Stimulated activated naive CD8-positive, alpha-beta T cell treated with anti-CD3 and anti-CD28 coated beads, Interleukin-15, Interleukin-2, amounts not matched to agents 100 U/mL and 50 U/mL, for 24 hours (primary cell): ENCODE results near the gene REEP6.
"Not testable (repeated sequence)": the region's sequence is repeated elsewhere in the genome, so short reads cannot be mapped to it uniquely, and the experiment has no call there.

Experiments
- ATAC-seq: fragments of 150-1000 bp; cut with Tn5 transposase; one replicate; pipeline ENCODE4 v1.10.0; 2021
- DNase-seq: peaks from one replicate; pipeline ENCODE4 v3.0.0; 2021

The REEP6 gene

DNA sequence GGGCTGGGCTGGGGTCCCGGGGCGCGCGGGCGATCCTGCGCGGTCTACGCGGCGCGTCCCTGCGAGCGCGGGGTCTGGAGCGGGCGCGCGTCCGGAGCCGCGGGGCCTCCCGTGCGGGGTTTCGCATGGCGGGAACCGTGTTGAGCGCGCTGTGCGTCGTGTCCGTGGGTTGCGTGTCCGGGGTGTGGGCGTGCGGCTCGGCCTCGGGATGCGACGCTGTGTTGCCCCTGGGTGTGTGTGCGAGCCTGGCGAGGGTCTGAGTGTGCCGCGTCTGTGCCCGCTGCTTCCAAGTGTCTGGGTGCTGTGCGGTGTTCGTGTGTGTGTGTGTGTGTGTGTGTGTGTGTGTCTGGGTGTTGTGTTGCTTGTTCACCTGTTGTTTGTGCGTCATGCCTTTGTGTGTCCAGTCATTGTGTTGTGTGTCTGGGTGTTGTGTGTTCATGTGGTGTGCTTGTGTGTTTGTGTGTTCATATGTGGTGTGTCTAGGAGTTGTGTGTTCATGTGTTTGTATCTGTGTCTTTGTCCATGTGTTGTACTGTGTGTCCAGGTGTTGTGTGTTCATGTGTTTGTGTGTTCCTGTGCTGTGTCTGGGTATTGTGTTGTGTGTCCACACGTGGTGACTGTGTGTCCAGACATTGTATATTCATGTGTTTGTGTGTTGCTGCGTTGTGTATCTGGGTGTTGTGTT is 33.4 kb downstream of the REEP6 start:
- no peak for ATAC-seq

DNA sequence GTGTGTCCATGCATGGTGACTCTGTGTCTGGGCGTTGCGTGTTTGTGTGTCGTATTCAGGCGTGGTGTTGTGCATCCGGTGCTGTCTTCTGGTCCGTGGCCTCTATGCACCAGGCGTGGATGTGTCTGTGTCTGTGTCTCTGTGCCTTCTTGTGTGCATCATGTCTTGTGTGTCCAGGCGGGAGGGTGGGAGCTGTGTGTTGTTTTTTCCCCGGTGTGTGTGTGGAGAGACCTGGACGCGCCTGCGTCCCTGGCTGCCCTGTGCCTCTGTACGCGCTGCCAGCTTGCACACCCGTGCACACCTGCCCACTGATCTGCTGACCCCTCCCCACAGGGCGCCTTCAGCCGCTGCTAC is 34.0 kb downstream of the REEP6 start:
- ATAC-seq (no peak), DNase-seq (no peak)

More for the DNA sequence above, 33.4 kb downstream of the REEP6 start:
- no peak for DNase-seq

DNA sequence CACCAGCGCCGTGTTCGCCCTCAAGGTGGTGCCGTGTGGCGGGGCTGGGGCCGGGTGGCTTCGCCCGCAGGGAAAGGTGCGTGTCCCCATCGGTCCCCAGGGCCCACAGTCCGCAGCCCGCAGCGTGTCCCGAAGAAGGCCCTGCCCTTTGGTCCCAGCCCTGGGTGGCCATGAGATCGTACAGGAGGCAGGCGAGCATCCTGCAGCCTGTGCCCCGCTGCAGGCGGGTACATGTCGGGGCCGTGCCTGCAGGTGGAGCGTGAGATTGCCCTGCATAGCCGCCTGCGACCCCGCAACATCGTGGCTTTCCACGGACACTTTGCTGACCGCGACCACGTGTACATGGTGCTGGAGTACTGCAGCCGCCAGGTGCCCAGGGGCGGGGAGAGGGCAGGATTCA is 34.4 kb downstream of the REEP6 start:
- ATAC-seq (no peak), DNase-seq (no peak)

DNA sequence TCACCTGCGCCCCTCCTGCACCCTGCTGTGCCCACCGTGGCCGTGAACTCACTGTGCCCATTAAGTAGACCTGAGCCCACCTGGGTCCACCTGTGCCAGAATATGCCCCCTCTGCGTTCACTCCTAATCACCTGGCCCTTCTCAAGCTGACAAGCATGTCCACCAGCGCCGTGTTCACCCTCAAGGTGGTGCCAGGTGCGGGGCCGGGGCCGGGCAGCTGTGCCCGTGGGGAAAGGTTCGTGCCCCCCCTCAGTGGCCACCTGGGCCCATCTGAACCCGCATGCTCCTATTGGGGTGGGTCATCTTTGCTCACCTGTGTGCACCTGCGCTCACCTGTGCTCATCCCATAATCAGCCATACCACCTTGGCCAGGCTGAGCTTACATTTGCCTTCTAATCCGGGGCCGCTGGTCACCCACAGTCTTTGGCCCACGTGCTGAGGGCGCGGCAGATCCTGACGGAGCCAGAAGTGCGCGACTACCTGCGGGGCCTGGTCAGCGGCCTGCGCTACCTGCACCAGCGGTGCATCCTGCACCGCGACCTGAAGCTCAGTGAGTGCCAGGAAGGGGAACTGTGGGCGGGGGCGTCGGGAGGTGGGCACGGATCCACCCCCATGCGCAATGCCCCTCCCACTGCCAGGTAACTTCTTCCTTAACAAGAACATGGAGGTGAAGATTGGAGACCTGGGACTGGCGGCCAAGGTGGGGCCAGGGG is 35.2 kb downstream of the REEP6 start:
- ATAC-seq (no peak), DNase-seq (no peak)

DNA sequence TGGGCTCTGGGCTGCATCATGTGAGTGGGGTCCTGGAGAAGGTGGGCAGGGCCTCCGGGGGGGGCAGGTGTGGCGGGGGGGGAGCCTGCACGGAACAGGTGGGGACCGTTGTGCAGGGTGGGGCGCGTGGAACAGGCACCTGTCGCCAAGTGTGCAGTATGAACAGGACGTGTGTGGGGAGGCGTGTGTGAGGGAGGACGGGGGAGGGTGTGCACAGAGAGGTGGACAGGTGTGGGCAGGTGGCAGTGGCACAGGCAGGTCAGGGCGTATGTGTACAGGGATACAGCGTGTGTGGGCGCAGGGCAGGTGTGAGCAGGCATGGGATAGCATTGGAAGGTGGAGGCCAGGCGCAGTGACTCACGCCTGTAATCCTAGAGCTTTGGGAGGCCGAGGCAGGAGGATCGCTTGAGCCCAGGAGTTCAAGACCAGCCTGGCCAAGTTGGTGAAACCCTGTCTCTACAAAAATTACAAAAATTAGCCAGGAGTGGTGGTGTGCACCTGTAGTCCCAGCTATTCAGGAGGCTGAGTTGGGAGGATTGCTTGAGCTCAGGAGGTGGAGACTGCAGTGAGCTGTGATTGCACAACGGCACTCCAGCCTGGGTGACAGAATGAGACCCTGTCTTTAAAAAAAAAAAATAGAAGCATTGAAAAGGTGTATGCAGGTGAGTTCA is 36.1 kb downstream of the REEP6 start:
- DNase-seq (no peak), ATAC-seq (no peak)

DNA sequence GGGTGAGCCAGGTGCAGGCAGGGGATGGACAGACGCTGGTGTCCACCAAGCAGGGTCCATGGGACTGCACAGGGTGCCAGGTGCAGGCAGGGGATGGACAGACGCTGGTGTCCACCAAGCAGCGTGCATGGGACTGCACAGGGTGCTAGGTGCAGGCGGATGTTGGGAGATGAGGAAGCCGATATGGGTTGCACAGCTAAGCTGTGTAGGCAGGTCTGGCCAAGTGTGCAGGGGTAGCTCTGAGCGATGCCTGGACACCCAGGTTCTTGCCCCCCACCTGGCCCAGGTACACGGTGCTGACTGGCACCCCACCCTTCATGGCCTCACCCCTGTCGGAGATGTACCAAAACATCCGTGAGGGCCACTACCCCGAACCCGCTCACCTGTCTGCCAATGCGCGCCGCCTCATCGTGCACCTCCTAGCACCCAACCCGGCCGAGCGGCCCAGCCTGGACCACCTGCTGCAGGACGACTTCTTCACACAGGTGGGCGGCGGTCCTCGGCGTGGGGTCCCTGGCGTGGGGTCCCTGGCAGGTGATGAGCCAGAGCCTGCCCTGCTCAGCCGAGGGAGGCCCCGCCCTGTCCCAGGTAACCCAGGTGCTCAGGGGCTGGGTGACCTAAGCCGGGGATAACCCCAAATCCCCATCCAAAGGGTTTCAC is 36.8 kb downstream of the REEP6 start:
- ATAC-seq (no peak), DNase-seq (no peak)

DNA sequence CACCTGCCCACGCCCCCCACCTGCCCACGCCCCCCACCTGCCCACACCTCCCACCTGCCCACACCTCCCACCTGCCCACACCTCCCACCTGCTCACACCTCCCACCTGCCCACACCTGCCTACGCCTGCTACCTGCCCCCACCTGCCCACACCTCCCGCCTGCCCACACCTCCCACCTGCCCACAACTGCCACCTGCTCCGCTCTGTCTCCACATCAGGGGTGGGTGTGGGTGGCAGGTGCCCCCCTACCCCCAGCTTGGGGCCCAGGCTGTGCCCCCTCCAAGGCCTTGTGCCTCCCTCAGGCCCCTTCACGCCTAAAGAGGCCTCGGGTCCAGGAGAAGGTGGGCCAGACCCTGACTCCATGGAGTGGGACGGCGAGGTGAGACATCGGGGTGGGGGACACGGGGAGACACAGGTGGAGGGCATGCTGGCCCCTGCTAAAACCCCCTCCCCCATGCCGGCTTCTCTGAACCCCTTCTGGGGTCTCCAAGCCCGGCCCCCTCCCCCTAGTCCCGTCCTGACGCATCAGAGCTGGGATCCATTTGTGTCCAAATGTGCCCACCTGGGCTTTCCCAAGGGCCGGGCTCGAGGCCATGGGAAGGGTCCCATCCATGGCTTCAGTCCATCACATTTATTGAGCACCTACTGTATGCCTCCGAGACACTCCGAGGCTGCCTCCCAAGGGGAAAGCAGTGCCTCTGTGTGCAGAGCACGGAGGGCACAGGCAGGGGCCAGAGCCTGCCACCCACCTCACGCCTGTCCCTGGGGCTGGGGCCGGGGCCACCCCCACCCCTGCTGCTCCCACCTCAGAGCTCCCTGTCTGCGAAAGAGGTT is 37.8 kb downstream of the REEP6 start:
- no peak for ATAC-seq
- no peak for DNase-seq

DNA sequence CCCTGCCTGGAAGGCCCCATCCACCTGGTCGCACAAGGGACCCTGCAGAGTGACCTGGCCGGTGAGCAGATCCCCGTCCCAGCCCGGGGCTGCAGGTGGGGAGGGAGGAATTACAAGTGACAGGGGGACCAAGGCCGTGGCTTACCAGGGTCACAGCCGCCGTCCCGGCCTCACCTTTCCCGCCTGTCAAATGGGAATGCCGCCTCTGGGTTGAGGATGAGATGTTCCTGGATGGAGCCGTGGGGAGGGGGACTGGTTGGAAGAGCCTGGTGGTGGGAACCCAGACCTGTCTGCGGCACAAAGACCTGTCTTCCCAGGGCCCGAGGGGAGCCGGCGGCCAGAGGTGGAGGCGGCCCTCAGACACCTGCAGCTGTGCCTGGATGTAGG is 38.4 kb downstream of the REEP6 start:
- ATAC-seq (no peak), DNase-seq (no peak)

DNA sequence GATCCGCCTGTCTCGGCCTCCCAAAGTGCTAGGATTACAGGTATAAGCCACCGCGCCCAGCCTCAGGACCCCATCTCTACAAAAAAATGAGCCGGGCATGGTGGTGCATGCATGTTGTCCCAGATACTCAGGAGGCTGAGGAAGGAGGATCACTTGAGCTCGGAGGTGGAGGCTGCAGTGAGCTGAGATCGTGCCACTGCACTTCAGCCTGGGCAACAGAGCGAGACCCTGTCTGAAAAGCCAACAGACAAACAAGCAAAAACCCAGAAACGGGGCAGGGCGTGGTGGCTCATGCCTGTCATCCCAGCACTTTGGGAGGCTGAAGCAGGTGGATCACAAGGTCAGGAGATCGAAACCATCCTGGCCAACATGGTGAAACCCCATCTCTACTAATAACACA is 39.9 kb downstream of the REEP6 start:
- ATAC-seq, DNase-seq: not testable (repeated sequence)

DNA sequence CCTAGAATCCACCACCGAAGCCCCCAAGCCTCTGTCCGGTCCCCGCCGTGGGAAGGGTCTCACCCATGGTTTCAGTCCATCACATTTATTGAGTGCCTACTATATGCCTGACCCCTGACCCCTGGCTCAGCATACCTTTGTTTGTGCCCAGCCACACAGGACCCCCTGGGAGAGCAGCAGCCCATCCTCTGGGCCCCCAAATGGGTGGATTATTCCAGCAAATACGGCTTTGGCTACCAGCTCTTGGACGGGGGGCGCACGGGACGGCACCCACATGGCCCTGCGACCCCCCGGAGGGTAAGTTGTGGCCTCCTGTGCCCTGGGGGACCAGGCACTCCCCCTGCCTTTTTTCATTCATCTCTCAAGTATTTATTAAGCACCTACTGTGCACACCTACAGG is 40.6 kb downstream of the REEP6 start:
- no peak for DNase-seq
- ATAC-seq: no peak

DNA sequence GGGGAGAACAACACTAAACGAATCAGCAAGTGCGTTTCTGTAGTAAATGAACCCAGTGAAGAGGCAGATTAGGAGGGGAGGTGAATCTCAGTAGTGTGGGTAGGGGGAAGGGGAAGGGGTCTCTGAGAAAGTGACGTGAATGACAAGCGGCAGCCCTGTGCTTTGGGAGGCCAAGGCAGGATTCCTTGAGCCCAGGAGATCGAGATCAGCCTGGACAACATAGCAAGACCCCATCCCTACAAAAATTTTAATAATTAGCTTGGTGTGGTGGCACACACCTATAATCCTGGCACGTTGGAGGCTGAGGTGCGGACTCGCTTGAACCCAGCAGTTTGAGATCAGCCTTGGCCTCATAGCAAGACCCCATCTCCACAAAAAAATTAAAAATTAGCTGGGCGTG is 41.0 kb downstream of the REEP6 start:
- DNase-seq: no peak
- no peak for ATAC-seq

DNA sequence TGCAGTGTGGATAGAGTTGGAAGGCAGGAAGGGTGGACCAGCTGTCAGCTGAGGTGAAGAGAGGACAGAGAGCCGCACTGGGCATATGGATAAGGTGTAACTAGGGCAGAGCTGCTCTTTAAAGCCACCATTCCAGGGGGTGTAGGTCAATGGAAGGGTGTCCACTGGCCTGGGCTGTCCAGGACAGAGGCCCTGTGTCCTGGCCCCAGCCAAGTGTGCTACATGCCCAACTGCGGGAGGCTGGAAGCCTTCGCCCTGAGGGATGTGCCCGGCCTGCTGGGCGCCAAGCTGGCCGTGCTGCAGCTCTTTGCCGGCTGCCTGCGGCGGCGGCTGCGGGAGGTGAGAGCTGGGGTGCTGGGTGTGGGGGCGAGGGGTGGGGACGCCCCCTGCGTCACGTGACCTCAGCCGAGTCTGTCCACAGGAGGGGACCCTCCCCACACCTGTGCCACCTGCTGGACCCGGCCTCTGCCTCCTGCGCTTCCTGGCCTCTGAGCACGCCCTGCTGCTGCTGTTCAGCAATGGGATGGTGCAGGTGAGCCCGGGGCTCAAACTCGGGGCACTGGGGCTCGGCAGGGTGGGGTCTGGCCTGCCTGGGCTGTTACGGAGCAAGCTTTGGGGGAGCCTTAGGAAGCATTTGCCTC is 42.6 kb downstream of the REEP6 start:
- no peak for DNase-seq
- ATAC-seq: no peak

DNA sequence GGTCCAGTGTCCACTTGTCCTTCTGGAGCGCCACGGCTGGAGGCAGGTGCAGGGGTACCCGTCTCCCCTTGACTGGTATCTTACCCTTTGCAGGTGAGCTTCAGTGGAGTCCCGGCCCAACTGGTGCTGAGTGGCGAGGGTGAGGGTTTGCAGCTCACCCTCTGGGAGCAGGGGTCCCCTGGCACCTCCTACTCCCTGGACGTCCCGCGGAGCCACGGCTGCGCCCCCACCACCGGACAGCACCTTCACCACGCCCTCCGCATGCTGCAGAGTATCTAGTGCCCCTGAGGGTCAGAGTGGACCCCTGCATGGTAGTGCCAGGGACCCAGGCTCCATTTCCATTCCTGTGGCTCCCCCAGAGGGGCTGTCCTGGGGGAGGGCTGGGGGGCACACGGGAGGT is 44.0 kb downstream of the REEP6 start:
- ATAC-seq (no peak), DNase-seq (no peak)

DNA sequence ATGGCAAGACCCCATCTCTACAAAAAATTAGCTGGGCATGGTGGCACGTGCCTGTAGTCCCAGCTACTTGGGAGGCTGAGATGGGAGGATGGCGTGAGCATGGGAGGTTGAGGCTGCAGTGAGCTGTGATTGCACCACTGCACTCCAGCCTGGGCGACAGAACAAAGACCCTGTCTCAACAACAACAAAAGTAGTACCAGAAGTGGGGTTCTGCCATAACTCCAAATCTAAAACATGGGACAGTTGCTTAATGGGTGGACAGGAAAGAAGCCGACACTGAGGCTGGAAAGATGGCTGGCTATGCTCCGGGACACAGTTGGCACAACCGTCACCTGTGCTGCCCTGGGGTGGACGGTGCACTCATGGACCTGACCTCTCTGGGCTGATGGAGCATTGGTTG is 44.7 kb downstream of the REEP6 start:
- DNase-seq, ATAC-seq: not testable (repeated sequence)

DNA sequence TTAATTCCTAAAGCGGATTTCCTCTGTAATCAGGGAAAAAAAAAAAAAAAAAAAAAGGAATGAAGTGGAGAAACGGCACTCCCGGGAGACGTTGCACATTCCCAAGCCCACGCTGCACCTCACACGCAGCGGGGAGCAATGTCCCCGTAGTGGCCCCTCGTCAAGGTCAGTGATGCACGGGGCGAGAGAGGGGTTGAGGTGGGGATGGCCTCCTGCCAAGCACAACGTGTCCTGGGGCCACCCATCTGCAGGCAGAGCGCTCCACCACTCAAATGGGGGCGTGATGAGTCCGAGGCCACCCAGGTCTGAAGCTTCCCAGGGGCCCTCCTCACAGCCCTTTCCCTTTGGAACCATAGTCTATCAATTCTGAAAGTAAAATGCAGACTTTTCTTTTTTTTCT is 48.0 kb downstream of the REEP6 start:
- no peak for ATAC-seq
- DNase-seq: no peak

DNA sequence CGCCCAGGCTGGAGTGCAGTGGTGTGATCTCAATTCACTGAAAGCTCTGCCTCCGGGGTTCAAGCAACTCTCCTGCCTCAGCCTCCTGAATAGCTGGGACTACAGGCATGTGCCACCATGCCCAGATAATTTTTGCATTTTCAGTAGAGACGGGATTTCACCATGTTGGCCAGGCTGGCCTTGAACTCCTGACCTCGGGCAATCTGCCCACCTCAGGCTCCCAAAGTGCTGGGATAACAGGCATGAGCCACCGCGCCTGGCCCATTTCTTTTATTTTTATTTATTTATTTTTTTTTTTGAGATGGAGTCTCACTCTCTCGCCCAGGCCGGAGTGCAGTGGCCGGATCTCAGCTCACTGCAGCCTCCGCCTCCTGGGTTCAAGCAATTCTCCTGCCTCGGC is 48.8 kb downstream of the REEP6 start:
- ATAC-seq, DNase-seq: not testable (repeated sequence)

DNA sequence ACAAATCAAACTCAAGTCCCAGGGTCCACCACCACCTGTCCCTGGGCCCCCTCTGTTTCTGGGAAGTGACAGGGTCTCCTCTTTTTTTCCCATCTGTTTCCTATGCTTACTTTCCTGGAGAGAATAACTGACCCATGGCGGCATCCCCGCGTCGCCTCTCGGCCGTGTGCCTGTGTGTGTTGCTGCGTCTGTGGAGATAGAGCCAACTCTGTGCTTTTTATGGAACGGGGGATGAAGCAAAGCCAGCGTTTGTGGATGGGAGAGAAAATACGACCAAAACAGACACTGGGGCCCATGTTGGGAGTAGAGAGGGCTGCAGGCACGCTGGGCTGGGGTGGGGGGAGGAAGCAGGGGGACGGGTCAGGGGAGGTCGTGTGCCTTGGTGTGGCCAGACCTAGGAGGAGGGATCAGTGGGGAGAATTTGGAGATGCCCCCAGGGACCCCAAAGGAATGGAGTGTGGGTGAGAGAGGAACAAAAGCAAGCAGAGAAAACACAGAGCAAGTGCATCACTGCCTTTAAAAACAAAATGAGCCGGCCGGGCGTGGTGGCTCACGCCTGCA is 49.5 kb downstream of the REEP6 start:
- no peak for DNase-seq
- ATAC-seq: no peak
